Limb (tissue), 2 donors: ENCODE results near the gene GRK7.
"Not testable (repeated sequence)": the region's sequence is repeated elsewhere in the genome, so short reads cannot be mapped to it uniquely, and the experiment has no call there.

ENCODE experiments used
- DNase-seq, 2 donors: peaks; one replicate each; pipeline ENCODE4 v3.0.0-alpha.2; 2016; ENCODE audit errors: extremely low spot score in 2 of 2

GRK7 gene

GRCh38 chr3:141762552-141762951 is 656 bp upstream of the GRK7 start:
- DNase-seq, result not testable (repeated sequence)

DNA sequence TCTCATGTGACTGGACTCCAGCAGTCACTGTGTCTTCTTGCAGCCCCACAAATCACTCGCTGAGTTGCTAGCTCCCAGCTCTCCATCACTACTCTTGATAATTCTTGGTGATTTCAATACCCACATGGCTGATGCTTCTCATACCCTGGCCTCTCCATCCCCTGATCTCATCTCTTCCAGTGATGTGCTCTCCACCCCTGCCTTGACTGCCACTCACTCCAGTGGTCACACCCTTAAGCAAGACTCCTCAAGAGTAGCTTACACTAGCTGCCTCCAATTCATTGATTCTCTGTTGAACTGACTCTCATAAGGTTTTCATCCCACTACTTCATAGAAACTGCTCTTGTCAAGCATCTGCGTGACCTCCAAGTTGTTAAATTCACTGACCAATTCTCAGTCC is 837 bp downstream of the GRK7 start:
- DNase-seq, result no peak

DNA sequence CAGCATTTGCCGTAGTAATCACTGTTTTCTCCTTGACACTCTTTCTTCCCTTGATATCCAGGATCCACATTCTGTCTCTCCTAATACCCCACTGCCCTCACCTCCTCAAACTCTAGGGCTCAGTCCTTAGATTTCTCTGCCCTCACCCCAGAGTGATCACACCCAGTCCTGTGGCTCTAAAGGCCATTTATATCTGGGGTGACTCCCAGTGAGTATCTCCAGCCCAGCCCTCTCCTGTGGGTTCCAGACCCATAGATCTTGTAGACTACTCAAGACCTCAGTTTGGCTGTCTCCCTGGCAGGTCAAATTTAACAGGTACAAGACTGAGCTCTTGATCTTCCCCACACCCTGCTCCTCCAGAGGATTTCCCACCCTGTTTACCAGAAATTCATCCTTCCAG is 1.3 kb downstream of the GRK7 start:
- DNase-seq, result no peak

DNA sequence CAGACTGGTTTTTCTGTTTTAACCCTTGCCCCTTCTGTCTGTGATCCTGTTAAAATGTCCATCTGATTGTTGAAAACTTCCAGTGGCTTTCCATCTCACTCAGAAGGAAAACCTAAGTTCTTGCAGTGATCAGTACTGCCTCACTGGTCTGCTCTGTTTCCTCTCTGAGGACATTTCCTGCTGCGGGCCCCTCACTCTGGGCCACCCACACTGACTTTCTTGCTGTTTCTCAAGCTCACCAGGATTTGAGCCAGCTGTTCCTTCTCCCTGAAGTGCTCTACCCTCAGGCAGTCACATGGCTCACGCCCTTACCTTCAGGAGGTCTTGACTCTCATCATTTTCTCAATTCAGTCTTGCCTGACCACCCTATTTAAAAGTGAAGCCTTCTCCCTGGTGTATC is 1.8 kb downstream of the GRK7 start:
- DNase-seq, result no peak

DNA sequence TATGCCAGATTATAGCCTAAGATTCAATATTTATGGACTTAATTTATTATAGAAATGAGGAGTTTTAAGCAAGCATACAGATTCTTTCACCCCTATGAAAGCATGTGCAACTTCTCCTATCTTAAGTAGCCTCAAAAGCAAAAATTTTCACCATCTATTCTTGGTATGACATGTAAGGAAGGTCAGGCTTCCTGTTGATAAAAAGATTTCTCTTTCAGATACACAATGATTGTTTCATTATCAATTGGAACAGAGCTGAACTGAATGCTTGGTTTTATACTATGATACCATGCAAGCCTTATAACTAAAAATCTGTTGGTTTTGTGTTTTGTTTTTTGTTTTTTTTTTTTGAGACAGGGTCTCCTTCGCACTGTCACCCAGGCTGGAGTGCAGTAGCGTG is 3.9 kb downstream of the GRK7 start:
- DNase-seq, result no peak

DNA sequence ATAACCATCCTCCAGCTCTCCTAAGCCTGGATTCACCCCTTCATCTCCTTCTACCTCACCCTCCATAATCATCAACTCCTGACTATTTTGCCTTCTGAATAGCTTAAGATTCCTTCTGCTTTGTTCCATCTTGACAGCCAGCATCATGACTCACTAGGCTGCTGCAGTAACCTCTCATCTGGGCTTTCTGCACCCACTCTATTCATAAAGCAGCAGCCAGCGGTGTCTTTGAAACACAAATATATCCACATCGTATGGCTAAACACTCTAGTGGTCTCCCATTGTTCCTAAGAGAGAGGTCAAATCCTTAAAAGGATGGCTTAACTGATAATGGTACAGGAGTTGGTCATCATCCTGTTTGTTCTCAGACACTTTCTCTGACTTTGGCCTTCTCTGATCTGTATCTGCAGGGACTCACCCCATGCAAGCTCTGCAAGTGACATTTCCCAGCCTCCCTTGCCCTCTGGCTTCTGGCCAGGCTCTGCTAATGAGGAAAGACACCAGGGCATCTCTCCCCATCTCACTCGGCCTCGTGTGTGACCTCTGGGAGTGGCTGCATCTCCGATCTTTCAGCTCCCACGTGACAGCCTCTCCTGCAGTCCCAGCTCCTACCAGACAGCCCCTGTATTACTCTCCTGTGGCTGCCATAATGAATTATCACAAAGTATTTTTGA is 6.2 kb downstream of the GRK7 start:
- no peak for DNase-seq

DNA sequence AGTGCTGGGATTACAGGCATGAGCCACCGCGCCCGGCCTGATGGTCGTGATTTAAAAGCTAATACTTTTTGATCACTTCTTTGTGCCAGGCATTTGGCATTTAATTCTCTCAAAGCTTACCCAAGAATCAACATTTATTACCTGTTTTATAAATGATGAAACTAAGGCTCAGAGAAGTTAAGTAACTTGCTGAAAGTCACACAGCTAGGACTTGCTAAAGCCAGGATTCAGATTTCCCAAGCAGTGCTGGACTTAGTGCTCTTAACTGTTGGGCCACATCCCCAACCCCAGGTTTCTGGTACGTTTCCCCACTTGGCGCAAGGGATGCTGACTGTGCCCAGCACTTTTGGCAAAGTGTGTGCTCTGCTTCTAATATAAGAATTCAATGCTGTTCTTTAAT is 10.5 kb downstream of the GRK7 start:
- DNase-seq, result no peak

DNA sequence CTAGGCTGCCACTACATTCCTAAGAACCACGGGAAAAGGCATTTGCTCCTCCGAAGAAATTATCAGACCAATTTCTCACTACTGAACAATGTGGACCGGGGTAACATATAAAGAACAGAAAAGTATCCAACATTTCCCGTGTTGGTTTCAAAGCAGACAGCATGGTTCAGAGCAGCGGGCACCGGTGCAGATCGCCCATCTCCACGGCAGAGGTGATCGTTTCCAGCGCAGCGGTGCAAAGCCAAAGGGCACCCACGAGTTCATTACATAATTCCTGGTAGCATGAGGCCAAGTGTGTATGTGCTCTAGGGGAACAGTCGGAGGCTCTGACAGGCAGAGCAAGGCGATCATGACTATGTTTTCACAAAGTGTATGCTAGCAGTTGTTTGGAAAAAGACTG is 13.2 kb downstream of the GRK7 start:
- no peak for DNase-seq

DNA sequence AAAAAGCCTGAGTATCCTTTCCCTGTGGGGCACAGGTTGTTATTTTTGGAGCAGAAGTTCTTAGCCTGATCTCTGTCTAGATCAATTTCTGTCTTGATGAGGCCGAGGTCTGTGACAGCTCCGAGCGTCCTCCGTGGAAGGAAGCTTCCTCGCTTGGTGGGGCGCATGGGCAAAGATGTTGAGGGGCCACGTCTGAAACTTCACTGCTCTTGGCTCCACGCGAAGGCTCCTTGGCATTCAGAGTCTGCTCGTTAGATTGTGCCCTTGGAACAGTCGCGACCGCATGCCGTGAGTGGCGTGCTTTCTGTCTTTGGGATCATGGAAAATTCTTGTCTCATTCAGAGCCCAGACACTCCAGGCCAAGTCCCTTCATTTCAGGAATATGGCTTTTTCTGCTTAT is 13.7 kb downstream of the GRK7 start:
- no peak for DNase-seq

- DNase-seq, result no peak
Observed at GRCh38 chr3:141777957-141778813, 15.0 kb downstream of the GRK7 start.

- DNase-seq, result no peak
Observed at GRCh38 chr3:141779667-141780066, 16.5 kb downstream of the GRK7 start.

DNA sequence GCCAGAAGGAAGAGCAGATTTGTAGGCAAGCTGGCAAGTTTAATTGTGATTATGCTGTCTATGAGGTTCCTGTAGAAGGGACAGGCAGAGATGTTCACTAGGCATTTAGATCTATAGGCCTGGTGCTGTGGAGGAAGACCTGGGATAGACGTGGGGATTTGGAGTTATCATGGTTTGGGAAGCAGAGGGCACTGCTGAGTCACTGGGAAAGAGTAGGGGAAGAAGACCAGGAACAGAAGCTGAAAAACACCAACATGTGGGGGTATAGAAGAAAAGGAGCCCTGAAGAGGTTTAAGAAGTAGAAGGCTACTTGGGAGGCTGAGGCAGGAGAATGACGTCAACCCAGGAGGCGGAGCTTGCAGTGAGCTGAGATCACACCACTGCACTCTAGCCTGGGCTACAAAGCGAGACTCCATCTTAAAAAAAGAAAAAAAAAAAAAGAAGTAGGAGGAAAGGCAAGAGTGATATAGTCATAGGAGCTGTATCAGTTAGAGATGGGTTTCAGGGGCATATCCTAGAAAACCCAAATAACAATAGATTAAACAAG is 19.3 kb downstream of the GRK7 start:
- DNase-seq, result no peak

GRCh38 chr3:141783632-141784031 is 20.4 kb downstream of the GRK7 start:
- DNase-seq, result no peak

GRCh38 chr3:141784096-141784495 is 20.9 kb downstream of the GRK7 start:
- no peak for DNase-seq

- no peak for DNase-seq
Observed at GRCh38 chr3:141784531-141784930, 21.3 kb downstream of the GRK7 start.

DNA sequence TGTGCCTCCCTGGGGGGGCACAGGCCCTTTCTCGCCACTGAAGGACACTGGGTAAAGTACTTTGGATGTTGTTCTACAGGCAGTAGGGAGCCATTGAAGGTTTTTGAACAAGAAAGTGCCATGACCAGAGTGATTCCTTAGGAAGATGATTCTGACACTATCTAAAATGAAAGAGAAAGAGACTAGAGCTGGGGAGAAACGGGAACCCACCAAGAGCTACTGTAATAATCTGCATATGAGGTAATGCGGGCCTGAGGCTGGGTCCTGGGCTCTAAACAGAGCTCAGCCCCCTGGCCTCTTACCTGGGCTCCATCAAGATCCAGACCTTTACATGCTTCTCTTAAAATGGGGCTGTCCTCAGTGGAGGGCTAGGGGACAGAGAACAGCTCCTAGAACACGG is 24.9 kb downstream of the GRK7 start:
- DNase-seq, result no peak

DNA sequence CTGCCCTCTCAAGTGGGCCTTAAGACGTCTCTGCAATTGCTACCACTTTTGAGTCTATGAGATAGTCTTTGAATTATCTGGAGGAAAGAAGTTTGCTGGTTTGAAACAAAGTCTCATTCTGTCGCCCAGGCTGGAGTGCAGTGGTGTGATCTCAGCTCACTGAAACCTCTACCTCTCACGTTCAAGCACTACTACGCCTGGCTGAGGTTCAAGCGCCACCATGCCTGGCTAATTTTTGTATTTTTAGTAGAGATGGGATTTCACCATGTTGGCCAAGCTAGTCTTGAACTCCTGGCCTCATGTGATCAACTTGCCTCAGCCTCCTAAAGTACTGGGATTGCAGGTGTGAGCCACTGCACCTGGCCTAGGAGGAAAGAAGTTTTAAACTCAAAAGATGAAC is 25.5 kb downstream of the GRK7 start:
- DNase-seq, result not testable (repeated sequence)

DNA sequence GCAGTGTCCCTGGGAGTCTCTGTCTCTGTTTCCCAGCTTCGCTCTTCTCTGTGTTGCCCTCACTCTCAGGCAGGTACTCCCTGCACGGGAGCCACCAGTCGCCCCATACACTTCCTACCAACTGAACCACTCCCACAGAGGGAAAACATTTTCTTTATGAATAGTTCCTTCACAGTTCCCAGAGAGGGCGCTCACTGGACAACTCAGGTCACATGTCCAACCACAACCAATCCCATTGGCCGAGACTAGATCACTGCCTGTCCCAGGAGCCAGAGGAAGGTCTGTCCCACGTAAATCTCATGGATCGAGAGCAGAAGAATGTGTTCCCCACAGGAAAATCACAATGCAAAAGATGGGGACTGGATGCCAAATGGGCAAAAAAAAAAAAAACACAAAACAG is 26.1 kb downstream of the GRK7 start:
- DNase-seq, result no peak

GRCh38 chr3:141790171-141790570 is 27.0 kb downstream of the GRK7 start:
- DNase-seq, result no peak

GRCh38 chr3:141792495-141792894 is 29.3 kb downstream of the GRK7 start:
- DNase-seq, result no peak

DNA sequence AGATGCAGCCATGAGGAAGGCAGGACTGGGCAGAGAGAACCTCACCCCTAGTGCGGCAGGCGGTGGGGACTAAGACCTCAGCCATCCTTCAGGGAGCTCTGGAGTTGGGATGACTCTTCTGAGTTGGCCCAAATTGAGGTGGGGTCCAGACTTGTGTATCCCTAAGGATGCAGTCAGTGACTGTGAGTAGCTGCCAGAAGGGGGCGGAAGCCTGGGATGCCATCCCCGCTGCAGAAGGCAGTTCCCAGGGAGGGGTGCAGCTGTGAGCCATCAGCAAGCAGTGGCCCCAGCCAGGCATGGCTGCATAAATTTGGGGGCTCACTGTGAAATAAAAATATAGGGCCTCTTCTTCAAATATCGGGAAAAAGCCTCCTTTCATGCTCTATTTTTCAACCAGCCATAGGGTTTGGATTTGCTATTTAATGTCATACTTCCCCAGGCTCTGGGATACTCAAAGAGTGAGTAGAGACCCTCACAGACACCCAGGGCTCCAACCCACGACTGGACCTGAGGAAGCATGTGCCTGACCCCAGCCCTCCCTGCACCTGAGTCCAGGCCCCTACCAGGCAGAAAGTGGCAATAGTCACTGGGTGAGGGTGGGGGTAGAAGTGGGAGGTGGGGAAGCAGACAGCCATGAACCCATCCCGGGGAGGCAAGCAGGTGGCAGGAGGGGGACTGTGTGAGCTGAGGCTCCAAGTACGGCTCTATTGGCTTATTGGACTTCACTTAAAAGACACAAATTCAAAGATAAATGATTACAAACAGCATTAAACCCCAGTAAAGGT is 30.5 kb downstream of the GRK7 start:
- no peak for DNase-seq

- no peak for DNase-seq
Observed at GRCh38 chr3:141795276-141795675, 32.1 kb downstream of the GRK7 start.
